B cell (primary cell): ENCODE results near the gene FAM20C. TPM values are rescaled to one million over a fixed set of nuclear protein-coding genes. Genes with fewer than 3 reads are reported as not detected.

Experiments used
- ATAC-seq: fragments of 200-7000 bp; cut with Tn5 transposase; one replicate; pipeline ENCODE4 v1.10.0; 2021; ENCODE audit warnings: low read depth, mild to moderate bottlenecking, moderate number of reproducible peaks, moderate library complexity
- CTCF ChIA-PET: fragments of 350-600 bp; sonication (Branson Sonifier 250); formaldehyde crosslinking; loops from one replicate; lab custom pipeline; 2021; ENCODE audit warnings: antibody characterized with exemption, inconsistent platforms; lab: Charles Lee
- POLR2A ChIA-PET: fragments of 350-600 bp; sonication (Branson Sonifier 250); formaldehyde crosslinking; loops from one replicate; lab custom pipeline; 2021; ENCODE audit warnings: antibody characterized with exemption; lab: Charles Lee
- DNase-seq: peaks from one replicate; pipeline ENCODE4 v3.0.0; 2013
- H2AFZ ChIP-seq: 2 replicates; pipeline ENCODE4 v1.6.1; 2012; ENCODE audit warnings: mild to moderate bottlenecking, low read depth, low read length; ENCODE audit not compliant: insufficient read depth, poor library complexity, severe bottlenecking
- H3K27ac ChIP-seq, 2 donors: 1 replicate in 1 of 2; 2 replicates in 1 of 2; pipeline ENCODE4 v1.5.1; 2012 to 2013; ENCODE audit warnings: low read length in 2 of 2, mild to moderate bottlenecking in 2 of 2, moderate library complexity in 1 of 2
- H3K27me3 ChIP-seq, 4 experiments: fragments of 200-600 bp in 1 of 4; sonication (generic) in 1 of 4; replicated peaks in 1 of 4; 1 replicate in 2 of 4; 2 replicates in 2 of 4; pipeline versions ENCODE4 v1.6.1 to v1.7.0; 2013 to 2016; ENCODE audit warnings: low read length in 3 of 4, mild to moderate bottlenecking in 2 of 4, mixed read lengths in 1 of 4, moderate library complexity in 1 of 4; ENCODE audit not compliant: insufficient read depth in 4 of 4, control insufficient read depth in 3 of 4; ENCODE audit errors: control extremely low read depth in 1 of 4
- H3K36me3 ChIP-seq, 2 experiments: replicated peaks in 1 of 2; 1 replicate in 1 of 2; 2 replicates in 1 of 2; pipeline versions ENCODE4 v1.6.1 to v1.7.1; 2013; ENCODE audit warnings: low read length in 1 of 2; ENCODE audit not compliant: insufficient read depth in 2 of 2, control insufficient read depth in 1 of 2; ENCODE audit errors: control extremely low read depth in 1 of 2, extremely low read depth in 1 of 2
- H3K4me1 ChIP-seq, 2 donors: fragments of 200-600 bp in 1 of 2; sonication (generic) in 1 of 2; 1 replicate in 1 of 2; 2 replicates in 1 of 2; pipeline versions ENCODE4 v1.5.1 to v1.6.1; 2013 to 2017; ENCODE audit warnings: low read length in 2 of 2; ENCODE audit not compliant: control insufficient read depth in 2 of 2, insufficient read depth in 2 of 2
- H3K4me2 ChIP-seq: replicated peaks from 2 replicates; pipeline ENCODE3; 2012; ENCODE audit warnings: mild to moderate bottlenecking, low read depth, low read length; ENCODE audit not compliant: poor library complexity, severe bottlenecking
- H3K4me3 ChIP-seq, 5 experiments: fragments of 200-600 bp in 1 of 5; sonication (generic) in 1 of 5; 1 replicate in 3 of 5; 2 replicates in 2 of 5; pipeline versions ENCODE4 v1.5.1 to v1.7.0; 2011 to 2016; ENCODE audit warnings: low read length in 4 of 5, mild to moderate bottlenecking in 4 of 5, low read depth in 2 of 5, control low read depth in 1 of 5, moderate library complexity in 1 of 5; ENCODE audit not compliant: insufficient read depth in 1 of 5; ENCODE audit errors: control extremely low read depth in 1 of 5, extremely low read depth in 1 of 5
- H3K79me2 ChIP-seq: fragments of 200-600 bp; sonication (generic); one replicate; pipeline ENCODE4 v1.6.0; 2016; ENCODE audit warnings: low read length; ENCODE audit not compliant: control insufficient read depth, insufficient read depth
- H3K9ac ChIP-seq: fragments of 200-600 bp; sonication (generic); 2 replicates; pipeline ENCODE4 v1.6.1; 2017; ENCODE audit warnings: mild to moderate bottlenecking, low read length, moderate library complexity
- H3K9me3 ChIP-seq, 3 donors: one replicate each; pipeline versions ENCODE4 v1.6.1 to v1.7.1; 2013; ENCODE audit warnings: low read length in 2 of 3; ENCODE audit not compliant: control insufficient read depth in 2 of 3, insufficient read depth in 1 of 3; ENCODE audit errors: control extremely low read depth in 1 of 3
- H4K20me1 ChIP-seq: 2 replicates; pipeline ENCODE4 v1.6.0; 2012; ENCODE audit warnings: mild to moderate bottlenecking, low read length; ENCODE audit not compliant: insufficient read depth, control insufficient read depth, poor library complexity, severe bottlenecking
- H3K27ac Mint-ChIP-seq: one replicate; pipeline ENCODE4 v1.8.0; 2021; ENCODE audit warnings: mixed read lengths
- H3K27me3 Mint-ChIP-seq: one replicate; pipeline ENCODE4 v1.8.0; 2021; ENCODE audit warnings: mixed read lengths
- H3K4me1 Mint-ChIP-seq: one replicate; pipeline ENCODE4 v1.8.0; 2021; ENCODE audit warnings: mixed read lengths
- H3K4me3 Mint-ChIP-seq: one replicate; pipeline ENCODE4 v1.8.0; 2021; ENCODE audit warnings: mixed read lengths
- H3K9me3 Mint-ChIP-seq: one replicate; pipeline ENCODE4 v1.8.0; 2022; ENCODE audit warnings: mixed read lengths; ENCODE audit not compliant: insufficient read depth
- CTCF ChIP-seq: fragments of 200-600 bp; IDR thresholded peaks from one replicate; pipeline ENCODE4 v1.8.0; 2022; ENCODE audit warnings: antibody characterized with exemption, mild to moderate bottlenecking
- EZH2 ChIP-seq: IDR thresholded peaks from 2 replicates; pipeline ENCODE4 v1.6.1; 2012; ENCODE audit warnings: borderline replicate concordance, low read depth, mild to moderate bottlenecking, moderate library complexity, low read length; ENCODE audit not compliant: insufficient read depth, poor library complexity, severe bottlenecking
- WGBS: methylation state at CpG from one replicate; pipeline ENCODE4 v1.1.5; 2013; ENCODE audit warnings: missing lambda C conversion rate; ENCODE audit not compliant: insufficient coverage; 5-methylcytosine and 5-hydroxymethylcytosine counted together
- intact Hi-C: fragments of 100-400 bp; cut with micrococcal nuclease; formaldehyde crosslinking; loops from one replicate; pipeline ENCODE4 v1.10.0; 2022
- polyA plus RNA-seq: library from polyadenylated mRNA; depleted of rRNA; stranded (reverse); fragments of >200 nt; gene quantifications from 2 replicates; pipeline ENCODE4 v1.2.3, GENCODE V29; 2012
- total RNA-seq, 2 donors: library from RNA; stranded (reverse); fragments of 120-200 nt in 1 of 2; gene quantifications; 1 replicate in 1 of 2; 2 replicates in 1 of 2; pipeline versions ENCODE4 v1.2.3 to v1.2.4, GENCODE V29; 2013 to 2022

The FAM20C gene
- total and polyA plus RNA-seq, 2 donors (not counting 1 experiment from before 2014, with no cell fraction given) = 0.54 to 0.81 TPM

GRCh38 chr7:212754-213153, 20.4 kb downstream of the FAM20C start:
- Mint-ChIP-seq H3K27ac (no peak overlapping the region), H3K9me3 (no peaks in the 10 kb centered on the region), H3K27me3 (peaks cover 3% of the 10 kb centered on the region), H3K4me3 (no peak overlapping the region), H3K4me1 (no peaks in the 10 kb centered on the region)
- H3K4me2 ChIP-seq = no peak overlapping the region
- POLR2A ChIA-PET = no interaction called here
- H4K20me1 ChIP-seq = no peaks in the 10 kb centered on the region
- H3K4me1 ChIP-seq = no peaks in the 10 kb centered on the region
- 97% methylated on average over 13 of the region's 14 CpGs for WGBS
- H3K36me3 ChIP-seq = no peaks in the 10 kb centered on the region
- no peak overlapping the region for H3K27ac ChIP-seq
- no peak overlapping the region for H2AFZ ChIP-seq
- H3K4me3 ChIP-seq = no peak overlapping the region
- H3K79me2 ChIP-seq = no peaks in the 10 kb centered on the region
- ATAC-seq (no peak), DNase-seq (no peak)
- H3K27me3 ChIP-seq = no peaks in the 10 kb centered on the region
- peaks cover 0 to 14% (median 0%) of the 10 kb centered on the region in 3 donors for H3K9me3 ChIP-seq
- intact Hi-C loops = no loop called here
- no peak overlapping the region for H3K9ac ChIP-seq
- CTCF ChIA-PET = no interaction called here
- TF ChIP-seq CTCF = no peak
- no peak for TF ChIP-seq EZH2

GRCh38 chr7:213324-213993, 21.1 kb downstream of the FAM20C start:
- POLR2A ChIA-PET = no interaction called here
- Mint-ChIP-seq H3K4me3 (no peak overlapping the region), H3K27ac (no peak overlapping the region), H3K4me1 (no peaks in the 10 kb centered on the region), H3K9me3 (no peaks in the 10 kb centered on the region), H3K27me3 (peaks cover 3% of the 10 kb centered on the region)
- WGBS = 86% methylated on average over 27 of the region's 27 CpGs
- ATAC-seq (no peak), DNase-seq (no peak)
- Histone ChIP-seq H4K20me1 (no peaks in the 10 kb centered on the region), H3K9ac (no peak overlapping the region), H3K36me3 (no peaks in the 10 kb centered on the region), H3K27me3 (no peaks in the 10 kb centered on the region), H3K79me2 (no peaks in the 10 kb centered on the region), H3K4me2 (no peak overlapping the region), H3K9me3 (peaks cover 0 to 11% (median 0%) of the 10 kb centered on the region in 3 donors), H3K4me3 (no peak overlapping the region), H3K4me1 (no peaks in the 10 kb centered on the region), H2AFZ (no peak overlapping the region), H3K27ac (no peak overlapping the region)
- TF ChIP-seq EZH2 (no peak), CTCF (no peak)
- CTCF ChIA-PET = no interaction called here
- intact Hi-C loops = no loop called here
